Middle frontal gyrus (tissue), 1 donor: ENCODE data around the gene RAB33A.

Experiments
- DNase-seq: peaks from one replicate; pipeline ENCODE4 v3.0.0-alpha.2; 2015; ENCODE audit warnings: low spot score; ENCODE audit errors: extremely low spot score

Gene RAB33A

GRCh38 chrX:130172127-130172845 is 524 bp downstream of the RAB33A start:
- DNase-seq, result no peak

GRCh38 chrX:130173190-130173895 is 1.6 kb downstream of the RAB33A start:
- DNase-seq, result no peak

- no peak for DNase-seq
Observed at GRCh38 chrX:130174045-130174704, 2.4 kb downstream of the RAB33A start.

- DNase-seq, result no peak
Observed at GRCh38 chrX:130174937-130175336, 3.2 kb downstream of the RAB33A start.

GRCh38 chrX:130176354-130176776 is 4.6 kb downstream of the RAB33A start:
- no peak for DNase-seq

- DNase-seq, result no peak
Observed at GRCh38 chrX:130176942-130177341, 5.2 kb downstream of the RAB33A start.

- DNase-seq, result no peak
Observed at GRCh38 chrX:130179170-130179569, 7.4 kb downstream of the RAB33A start.

- DNase-seq, result no peak
Observed at GRCh38 chrX:130179579-130180215, 7.9 kb downstream of the RAB33A start.

GRCh38 chrX:130184168-130184567 is 12.4 kb downstream of the RAB33A start:
- DNase-seq, result no peak

GRCh38 chrX:130184857-130185256 is 13.1 kb downstream of the RAB33A start:
- DNase-seq, result no peak

GRCh38 chrX:130186651-130187050 is 14.9 kb downstream of the RAB33A start:
- DNase-seq, result no peak

- no peak for DNase-seq
Observed at GRCh38 chrX:130190801-130191200, 19.0 kb downstream of the RAB33A start.

- no peak for DNase-seq
Observed at GRCh38 chrX:130196466-130196865, 24.7 kb downstream of the RAB33A start.

- no peak for DNase-seq
Observed at GRCh38 chrX:130197464-130197863, 25.7 kb downstream of the RAB33A start.

- no peak for DNase-seq
Observed at GRCh38 chrX:130204647-130205046, 32.9 kb downstream of the RAB33A start.

- no peak for DNase-seq
Observed at GRCh38 chrX:130211415-130212186, 39.8 kb downstream of the RAB33A start.

- no peak for DNase-seq
Observed at GRCh38 chrX:130212371-130212770, 40.6 kb downstream of the RAB33A start.

- no peak for DNase-seq
Observed at GRCh38 chrX:130213376-130213775, 41.6 kb downstream of the RAB33A start.

GRCh38 chrX:130216320-130216719 is 44.6 kb downstream of the RAB33A start:
- no peak for DNase-seq

GRCh38 chrX:130224810-130225209 is 53.0 kb downstream of the RAB33A start:
- no peak for DNase-seq

GRCh38 chrX:130228871-130229270 is 57.1 kb downstream of the RAB33A start:
- DNase-seq, result no peak
